Liver (tissue), 3 donors: ENCODE data around the gene ALMS1.

Experiments used
- CTCF ChIP-seq: fragments of 150-350 bp; IDR thresholded peaks from 2 replicates; pipeline ENCODE4 v1.5.1; 2017; ENCODE audit warnings: improper control_type of control experiment, low read depth, low read length; ENCODE audit not compliant: missing input control
- EGR1 ChIP-seq, 2 donors: IDR thresholded peaks; 2 replicates each; pipeline ENCODE4 v1.6.1; 2016 to 2018; ENCODE audit warnings: antibody characterized with exemption in 2 of 2, low read depth in 2 of 2
- GABPA ChIP-seq, 2 donors: IDR thresholded peaks in 1 of 2; conservative IDR thresholded peaks in 1 of 2; 2 replicates each; pipeline ENCODE4 v1.6.1; 2016; ENCODE audit warnings: antibody characterized with exemption in 2 of 2, mild to moderate bottlenecking in 1 of 2, moderate library complexity in 1 of 2
- HNF4G ChIP-seq: IDR thresholded peaks from 2 replicates; pipeline ENCODE4 v1.6.1; 2016; ENCODE audit warnings: antibody characterized with exemption
- JUND ChIP-seq, 2 donors: IDR thresholded peaks; 2 replicates each; pipeline ENCODE4 v1.6.1; 2016; ENCODE audit warnings: antibody characterized with exemption in 2 of 2
- MAX ChIP-seq: IDR thresholded peaks from 2 replicates; pipeline ENCODE4 v1.6.1; 2016; ENCODE audit warnings: antibody characterized with exemption
- RAD21 ChIP-seq, 2 donors: IDR thresholded peaks; 2 replicates each; pipeline ENCODE4 v1.6.1; 2016; ENCODE audit warnings: antibody characterized with exemption in 2 of 2, mild to moderate bottlenecking in 2 of 2
- REST ChIP-seq: IDR thresholded peaks from 2 replicates; pipeline ENCODE4 v1.6.1; 2016; ENCODE audit warnings: antibody characterized with exemption, mild to moderate bottlenecking
- RXRA ChIP-seq, 2 donors: IDR thresholded peaks; 2 replicates each; pipeline ENCODE4 v1.6.1; 2017 to 2018; ENCODE audit warnings: antibody characterized with exemption in 2 of 2, mild to moderate bottlenecking in 1 of 2
- SP1 ChIP-seq: IDR thresholded peaks from 2 replicates; pipeline ENCODE4 v1.6.1; 2018; ENCODE audit warnings: antibody characterized with exemption, mild to moderate bottlenecking
- TAF1 ChIP-seq: conservative IDR thresholded peaks from 2 replicates; pipeline ENCODE4 v1.6.1; 2016; ENCODE audit warnings: antibody characterized with exemption, mild to moderate bottlenecking
- donor health status: healthy.
- donor health status: healthy.

- TF ChIP-seq SP1 (no peak), CTCF (no peak), HNF4G (no peak), JUND (IDR thresholded peaks at IDR 0.05) (no peak), RXRA (IDR thresholded peaks at IDR 0.05) (no peak), RAD21 (IDR thresholded peaks at IDR 0.05) (no peak), MAX (no peak), REST (no peak), TAF1 (no peak), GABPA (IDR thresholded peaks at IDR 0.05 in 1 of 2, conservative IDR thresholded peaks at IDR 0.05 in 1 of 2) (no peak), EGR1 (IDR thresholded peaks at IDR 0.05; ENCODE audit: low read depth in 2 of 2) (no peak)
Measured at GRCh38 chr2:73339201-73339600, 46.4 kb upstream of the ALMS1 start.
